ENCODE results near the gene RALBP1.

The RALBP1 gene

GRCh38 chr18:9577361-9577760, 102.0 kb downstream of the RALBP1 start:
- Histone ChIP-seq H3K79me2 (ENCODE audit: low read length) (no peaks in the 10 kb centered on the region), H3K36me3 (replicated peaks; ENCODE audit: insufficient read depth, low read length) (peaks cover under 1% of the 10 kb centered on the region), H3K4me2 (ENCODE audit: low read depth, low read length) (no peak overlapping the region), H3K4me1 (ENCODE audit: low read length) (no peaks in the 10 kb centered on the region), H3K9me2 (replicated peaks; ENCODE audit: insufficient read depth, low read length) (no peaks in the 10 kb centered on the region), H4K20me1 (ENCODE audit: insufficient read depth, low read length) (no peaks in the 10 kb centered on the region), H3K27me3 (replicated peaks; ENCODE audit: insufficient read depth, low read length) (no peaks in the 10 kb centered on the region), H3F3A (ENCODE audit: insufficient read depth, low read length) (no peaks in the 10 kb centered on the region), H2AFZ (ENCODE audit: low read length) (no peak overlapping the region), H3K9me3 (replicated peaks; ENCODE audit: insufficient read depth, low read length) (no peaks in the 10 kb centered on the region), H3K4me3 (ENCODE audit: low read length) (no peak overlapping the region), H3K27ac (ENCODE audit: low read length) (no peak overlapping the region), H3K9ac (ENCODE audit: low read length) (no peak overlapping the region)
- DNase-seq, result no peak
- no peak for TF ChIP-seq EZH2phosphoT487 (IDR thresholded peaks at IDR 0.05; ENCODE audit: low read length)
- TF ChIP-seq EZH2 (optimal IDR thresholded peaks at IDR 0.05; ENCODE audit: low read depth, low read length), result no peak
- TF ChIP-seq CTCF (IDR thresholded peaks at IDR 0.05; ENCODE audit: low read length), result no peak

DNA sequence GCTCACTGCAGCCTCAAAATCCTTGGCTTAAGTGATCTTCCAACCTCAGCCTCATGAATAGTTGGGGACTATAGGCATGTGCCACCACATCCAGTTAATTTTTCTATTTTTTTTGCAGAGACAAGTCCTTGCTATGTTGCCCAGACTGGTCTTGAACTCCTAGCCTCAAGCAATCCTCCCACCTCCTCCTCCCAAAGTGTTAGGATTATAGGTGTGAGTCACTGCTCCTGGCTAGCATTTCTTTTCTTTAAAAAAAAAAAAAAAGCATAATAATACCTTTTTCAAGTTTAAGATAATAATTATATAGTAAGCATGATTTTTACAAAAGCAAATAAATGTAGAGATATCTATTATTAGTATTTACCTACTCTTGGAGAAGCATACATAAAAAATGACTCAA, 103.0 kb downstream of the RALBP1 start:
- H3K9me3 ChIP-seq (replicated peaks; ENCODE audit: insufficient read depth, low read length), result no peaks in the 10 kb centered on the region
- no peaks in the 10 kb centered on the region for H3K27me3 ChIP-seq (replicated peaks; ENCODE audit: insufficient read depth, low read length)
- H3K4me2 ChIP-seq (ENCODE audit: low read depth, low read length), result no peak overlapping the region
- peaks cover 4% of the 10 kb centered on the region for H3K36me3 ChIP-seq (replicated peaks; ENCODE audit: insufficient read depth, low read length)
- H3K27ac ChIP-seq (ENCODE audit: low read length), result no peak overlapping the region
- no peak for DNase-seq
- H3K4me3 ChIP-seq (ENCODE audit: low read length), result no peak overlapping the region
- no peaks in the 10 kb centered on the region for H3K4me1 ChIP-seq (ENCODE audit: low read length)
- no peaks in the 10 kb centered on the region for H4K20me1 ChIP-seq (ENCODE audit: insufficient read depth, low read length)
- TF ChIP-seq EZH2phosphoT487 (IDR thresholded peaks at IDR 0.05; ENCODE audit: low read length), result no peak
- H3F3A ChIP-seq (ENCODE audit: insufficient read depth, low read length), result no peaks in the 10 kb centered on the region
- H3K9ac ChIP-seq (ENCODE audit: low read length), result no peak overlapping the region
- no peaks in the 10 kb centered on the region for H3K79me2 ChIP-seq (ENCODE audit: low read length)
- H3K9me2 ChIP-seq (replicated peaks; ENCODE audit: insufficient read depth, low read length), result no peaks in the 10 kb centered on the region
- no peak overlapping the region for H2AFZ ChIP-seq (ENCODE audit: low read length)

- no peaks in the 10 kb centered on the region for H3K79me2 ChIP-seq (ENCODE audit: low read length)
- no peaks in the 10 kb centered on the region for H3K9me3 ChIP-seq (replicated peaks; ENCODE audit: insufficient read depth, low read length)
- DNase-seq, result no peak
- no peak for TF ChIP-seq CTCF (IDR thresholded peaks at IDR 0.05; ENCODE audit: low read length)
- no peak for TF ChIP-seq EZH2 (optimal IDR thresholded peaks at IDR 0.05; ENCODE audit: low read depth, low read length)
- no peak for TF ChIP-seq EZH2phosphoT487 (IDR thresholded peaks at IDR 0.05; ENCODE audit: low read length)
- no peaks in the 10 kb centered on the region for H3K4me1 ChIP-seq (ENCODE audit: low read length)
- H3F3A ChIP-seq (ENCODE audit: insufficient read depth, low read length), result no peaks in the 10 kb centered on the region
- H2AFZ ChIP-seq (ENCODE audit: low read length), result no peak overlapping the region
- no peaks in the 10 kb centered on the region for H3K27me3 ChIP-seq (replicated peaks; ENCODE audit: insufficient read depth, low read length)
- H3K4me3 ChIP-seq (ENCODE audit: low read length), result no peak overlapping the region
- no peaks in the 10 kb centered on the region for H4K20me1 ChIP-seq (ENCODE audit: insufficient read depth, low read length)
- H3K4me2 ChIP-seq (ENCODE audit: low read depth, low read length), result no peak overlapping the region
- H3K9ac ChIP-seq (ENCODE audit: low read length), result no peak overlapping the region
- H3K27ac ChIP-seq (ENCODE audit: low read length), result no peak overlapping the region
- no peaks in the 10 kb centered on the region for H3K9me2 ChIP-seq (replicated peaks; ENCODE audit: insufficient read depth, low read length)
- H3K36me3 ChIP-seq (replicated peaks; ENCODE audit: insufficient read depth, low read length), result peaks cover 4% of the 10 kb centered on the region
Measured at GRCh38 chr18:9581667-9582066, 106.4 kb downstream of the RALBP1 start.

GRCh38 chr18:9586814-9587213, 111.5 kb downstream of the RALBP1 start:
- Histone ChIP-seq H3K4me1 (ENCODE audit: low read length) (no peaks in the 10 kb centered on the region), H3K9me3 (replicated peaks; ENCODE audit: insufficient read depth, low read length) (no peaks in the 10 kb centered on the region), H3F3A (ENCODE audit: insufficient read depth, low read length) (no peaks in the 10 kb centered on the region), H3K36me3 (replicated peaks; ENCODE audit: insufficient read depth, low read length) (peaks cover 4% of the 10 kb centered on the region; the same call in 1 of the 2 replicates), H3K9ac (ENCODE audit: low read length) (no peak overlapping the region), H4K20me1 (ENCODE audit: insufficient read depth, low read length) (no peaks in the 10 kb centered on the region), H3K27ac (ENCODE audit: low read length) (no peak overlapping the region), H3K4me3 (ENCODE audit: low read length) (no peak overlapping the region), H3K9me2 (replicated peaks; ENCODE audit: insufficient read depth, low read length) (no peaks in the 10 kb centered on the region), H2AFZ (ENCODE audit: low read length) (no peak overlapping the region), H3K79me2 (ENCODE audit: low read length) (no peaks in the 10 kb centered on the region), H3K27me3 (replicated peaks; ENCODE audit: insufficient read depth, low read length) (no peaks in the 10 kb centered on the region), H3K4me2 (ENCODE audit: low read depth, low read length) (no peak overlapping the region)
- TF ChIP-seq CTCF (IDR thresholded peaks at IDR 0.05; ENCODE audit: low read length) (no peak), EZH2 (optimal IDR thresholded peaks at IDR 0.05; ENCODE audit: low read depth, low read length) (no peak), EZH2phosphoT487 (IDR thresholded peaks at IDR 0.05; ENCODE audit: low read length) (no peak)
- no peak for DNase-seq

Data from MM.1S (cell line).